ENCODE results near the gene SAMHD1. TPM values are rescaled to one million over a fixed set of nuclear protein-coding genes. Genes with fewer than 3 reads are reported as not detected.
A peak's percentile ranks its signal among the peaks of the same experiment; 100 is the strongest.

The SAMHD1 gene
- total and polyA plus RNA-seq, 2 of the 13 experiments (the other 11 are each of a cell fraction or from before 2014, with no cell fraction given), result 16.9 to 43.5 TPM

GRCh38 chr20:36861875-36862801 is 89.4 kb downstream of the SAMHD1 start (continued):
- 0 out of 2 replicates have a peak, but pooled peaks have one; percentile 67 for TF ChIP-seq SNAPC4 (CRISPR knock-in tag; IDR thresholded peaks at IDR 0.05)
- no peak for TF ChIP-seq WIZ (CRISPR knock-in tag; IDR thresholded peaks at IDR 0.05)
- TF ChIP-seq ZFAT (CRISPR knock-in tag; conservative IDR thresholded peaks at IDR 0.05), result no peak
- TF ChIP-seq MZF1 (CRISPR knock-in tag; IDR thresholded peaks at IDR 0.05; ENCODE audit: borderline replicate concordance), result no peak
- no peak for TF ChIP-seq ADNP (CRISPR knock-in tag; IDR thresholded peaks at IDR 0.05)
- TF ChIP-seq ZMYM4 (CRISPR knock-in tag; IDR thresholded peaks at IDR 0.05), result peak; percentile 16; the same call in 1 of the 2 replicates
- TF ChIP-seq LBX2 (CRISPR knock-in tag; IDR thresholded peaks at IDR 0.05; ENCODE audit: borderline replicate concordance), result no peak
- 0 out of 2 replicates have a peak, but pooled peaks have one; percentile 5 for TF ChIP-seq MTERF4 (CRISPR knock-in tag; IDR thresholded peaks at IDR 0.05)
- TF ChIP-seq TEF (CRISPR knock-in tag; IDR thresholded peaks at IDR 0.05), result no peak
- TF ChIP-seq BHLHE40 (IDR thresholded peaks at IDR 0.05; ENCODE audit: low read length), result no peak
- 0 out of 2 replicates have a peak, but pooled peaks have one; percentile 15 for TF ChIP-seq SNAPC5 (CRISPR knock-in tag; IDR thresholded peaks at IDR 0.05; ENCODE audit: borderline replicate concordance)
- no peak for TF ChIP-seq JUND (CRISPR knock-in tag; IDR thresholded peaks at IDR 0.05)
- TF ChIP-seq ZNF282 (IDR thresholded peaks at IDR 0.05; ENCODE audit: partially characterized antibody), result no peak
- TF ChIP-seq NR2F1 (CRISPR knock-in tag; IDR thresholded peaks at IDR 0.05), result 0 out of 4 replicates have a peak, but pooled peaks of 1 of the 2 experiments have one; percentile 3
- TF ChIP-seq ARID2 (CRISPR knock-in tag; IDR thresholded peaks at IDR 0.05; ENCODE audit: borderline replicate concordance), result no peak; the same call in 1 of the 2 replicates
- TF ChIP-seq DNMT3B (CRISPR knock-in tag; conservative IDR thresholded peaks at IDR 0.05), result peak; percentile 72; the same call in 1 of the 2 replicates
